Loucy (cell line): ENCODE measurements around the gene SELENOF.
A peak's percentile ranks its signal among the peaks of the same experiment; 100 is the strongest.

ENCODE experiments used
- CTCF ChIP-seq: fragments of 200-600 bp; sonication (generic); conservative IDR thresholded peaks from 2 replicates; pipeline ENCODE4 v1.5.1; 2014; ENCODE audit warnings: mild to moderate bottlenecking, antibody characterized with exemption, low read length
- EZH2phosphoT487 ChIP-seq: fragments of 200-600 bp; IDR thresholded peaks from 2 replicates; pipeline ENCODE4 v1.6.1; 2018; ENCODE audit warnings: antibody characterized with exemption, mild to moderate bottlenecking, moderate library complexity, borderline replicate concordance

DNA sequence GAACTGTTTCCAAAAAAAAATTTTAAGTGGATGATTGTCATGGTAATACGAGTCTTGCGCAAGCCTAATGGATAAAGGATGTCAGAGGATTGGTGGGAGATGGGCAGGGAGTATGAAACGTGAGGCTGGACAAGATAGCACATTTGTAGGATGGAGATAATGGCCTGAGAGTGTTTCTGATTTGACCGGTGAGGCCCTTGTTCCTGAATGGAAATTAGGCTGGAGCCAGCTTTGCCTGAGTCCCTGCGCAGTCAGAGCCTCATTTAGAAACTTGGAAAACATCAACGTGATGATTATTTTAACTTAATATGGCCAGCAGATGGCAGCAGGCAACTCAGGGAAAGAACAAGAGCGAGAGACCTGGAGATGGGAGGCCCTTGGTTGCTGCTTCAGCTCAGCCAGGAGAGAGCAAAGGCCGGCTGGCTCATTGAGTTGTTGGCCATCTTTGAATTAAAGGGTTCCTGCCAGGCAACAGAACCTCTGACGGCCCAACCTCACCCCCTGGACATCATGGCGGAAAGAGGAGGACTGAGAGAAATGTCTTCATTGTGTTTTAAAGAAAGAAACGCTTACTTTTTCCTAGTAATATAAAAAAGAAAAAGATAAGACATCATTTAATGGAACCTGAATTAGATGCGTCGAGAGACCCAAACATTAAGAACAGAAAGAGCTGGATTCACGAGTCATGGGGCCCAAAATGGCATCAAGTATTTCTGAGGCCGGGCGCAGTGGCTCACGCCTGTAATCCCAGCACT is 80.3 kb downstream of the SELENOF start:
- TF ChIP-seq CTCF = peak; percentile 70
- TF ChIP-seq EZH2phosphoT487 = no peak
